Measurements from ENCODE around the gene CTBP1.

The CTBP1 gene

GRCh38 chr4:1247864-1248244, 1.1 kb downstream of the CTBP1 start:
- DNase-seq (ENCODE audit: low spot score), result peak; percentile 29
- TF ChIP-seq CTCF (IDR thresholded peaks at IDR 0.05; ENCODE audit: extremely low read depth, insufficient read depth, missing control alignments), result no peak
- in situ Hi-C loops (cut with MboI; ENCODE audit: low pct_unique_long_range_greater_than_20kb, low sequenced_read_pairs, unreplicated experiment), result no loop called here

GRCh38 chr4:1246901-1247863, 1.7 kb downstream of the CTBP1 start:
- in situ Hi-C loops (cut with MboI; ENCODE audit: low pct_unique_long_range_greater_than_20kb, low sequenced_read_pairs, unreplicated experiment), result no loop called here
- no peak for TF ChIP-seq CTCF (IDR thresholded peaks at IDR 0.05; ENCODE audit: extremely low read depth, insufficient read depth, missing control alignments)
- DNase-seq (ENCODE audit: low spot score), result peak; percentile 73

- in situ Hi-C loops (cut with MboI; ENCODE audit: low pct_unique_long_range_greater_than_20kb, low sequenced_read_pairs, unreplicated experiment), result no loop called here
- peak; percentile 46 for DNase-seq (ENCODE audit: low spot score)
- TF ChIP-seq CTCF (IDR thresholded peaks at IDR 0.05; ENCODE audit: extremely low read depth, insufficient read depth, missing control alignments), result no peak
Measured at GRCh38 chr4:1246111-1246881, 2.6 kb downstream of the CTBP1 start.

GRCh38 chr4:1245481-1246051, 3.4 kb downstream of the CTBP1 start:
- DNase-seq (ENCODE audit: low spot score), result peak; percentile 28
- in situ Hi-C loops (cut with MboI; ENCODE audit: low pct_unique_long_range_greater_than_20kb, low sequenced_read_pairs, unreplicated experiment), result no loop called here
- TF ChIP-seq CTCF (IDR thresholded peaks at IDR 0.05; ENCODE audit: extremely low read depth, insufficient read depth, missing control alignments), result no peak

- TF ChIP-seq CTCF (IDR thresholded peaks at IDR 0.05; ENCODE audit: extremely low read depth, insufficient read depth, missing control alignments), result no peak
- DNase-seq (ENCODE audit: low spot score), result no peak
- in situ Hi-C loops (cut with MboI; ENCODE audit: low pct_unique_long_range_greater_than_20kb, low sequenced_read_pairs, unreplicated experiment), result no loop called here
Measured at GRCh38 chr4:1244978-1245471, 3.9 kb downstream of the CTBP1 start.
